Measurements from ENCODE around the gene IL37.

Gene IL37

DNA sequence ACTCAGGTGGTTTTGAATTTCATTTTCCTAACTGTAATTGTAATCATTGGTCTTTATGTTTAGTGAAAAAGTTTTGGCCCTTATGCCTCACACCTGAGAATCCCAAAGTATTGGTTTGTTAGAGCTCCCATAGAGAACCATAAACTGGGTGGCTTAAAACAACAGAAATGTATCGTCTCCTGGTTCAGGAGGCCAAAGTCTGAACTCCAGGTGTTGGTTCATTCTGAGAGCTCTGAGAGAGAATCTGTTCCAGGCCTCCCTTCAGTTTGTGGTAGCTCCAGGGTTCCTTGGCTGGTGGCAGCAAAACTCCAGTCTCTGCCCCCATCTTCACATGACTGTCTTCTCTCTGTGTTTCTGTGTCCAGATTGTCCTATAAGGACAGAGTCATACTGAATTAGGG is 11.0 kb downstream of the IL37 start:
- Histone ChIP-seq H3K27me3 (ENCODE audit: control insufficient read depth, low read length) (peaks cover 2% of the 10 kb centered on the region; the same call in 1 of the 2 replicates), H3K27ac (ENCODE audit: low read depth, low read length) (no peak overlapping the region), H3K9me3 (ENCODE audit: control insufficient read depth, insufficient read depth, low read length) (no peaks in the 10 kb centered on the region), H4K20me1 (ENCODE audit: control insufficient read depth, insufficient read depth, low read depth, low read length) (no peaks in the 10 kb centered on the region), H3K9me2 (replicated peaks; ENCODE audit: control insufficient read depth, low read length) (no peaks in the 10 kb centered on the region), H3F3A (ENCODE audit: control insufficient read depth, insufficient read depth) (no peaks in the 10 kb centered on the region), H3K79me2 (ENCODE audit: control insufficient read depth, low read length) (no peaks in the 10 kb centered on the region), H3K4me1 (ENCODE audit: control insufficient read depth, low read length) (no peaks in the 10 kb centered on the region), H3K4me3 (ENCODE audit: low read length) (no peak overlapping the region), H3K4me2 (ENCODE audit: low read length) (no peak overlapping the region), H3K36me3 (ENCODE audit: control insufficient read depth, low read length) (no peaks in the 10 kb centered on the region)
- no peak for TF ChIP-seq EZH2phosphoT487 (IDR thresholded peaks at IDR 0.05; ENCODE audit: borderline replicate concordance, low read length)

DNA sequence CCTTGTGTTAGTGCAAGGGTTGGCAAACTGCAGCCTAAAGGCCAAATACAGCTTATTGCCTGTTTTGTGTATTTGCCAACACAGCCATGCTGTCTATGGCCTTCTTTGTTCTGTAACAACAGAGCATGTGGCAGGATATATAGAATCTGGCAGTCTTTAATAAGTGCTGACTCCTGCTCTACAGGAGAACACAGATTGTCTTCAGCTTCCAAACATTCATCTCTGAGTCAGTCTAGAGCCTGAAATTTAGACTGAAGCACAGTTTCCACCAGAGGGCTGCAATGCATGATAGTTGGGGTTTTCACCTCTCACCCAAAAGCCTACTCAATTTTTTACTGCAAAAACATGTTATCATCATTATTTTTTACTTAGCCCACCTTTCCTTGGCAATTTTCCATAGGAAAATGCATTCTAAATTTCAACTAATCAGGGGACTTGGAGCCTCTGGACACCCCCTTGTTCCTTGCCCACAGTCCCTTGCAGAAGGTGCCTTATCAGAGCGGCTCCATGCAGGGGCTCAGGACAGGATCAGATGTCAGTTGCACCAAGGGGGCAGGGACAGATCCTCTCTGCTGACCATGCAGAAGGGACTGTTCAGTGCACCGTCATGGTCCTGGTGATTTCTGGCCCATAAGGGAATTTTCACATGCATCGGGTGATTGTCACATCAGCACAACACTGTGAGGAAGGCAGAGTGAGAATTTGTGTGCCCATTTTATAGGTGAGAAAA is 12.4 kb downstream of the IL37 start:
- Histone ChIP-seq H3K9me2 (replicated peaks; ENCODE audit: control insufficient read depth, low read length) (no peaks in the 10 kb centered on the region), H3K27ac (ENCODE audit: low read depth, low read length) (no peak overlapping the region), H3K4me1 (ENCODE audit: control insufficient read depth, low read length) (no peaks in the 10 kb centered on the region), H3F3A (ENCODE audit: control insufficient read depth, insufficient read depth) (no peaks in the 10 kb centered on the region), H3K79me2 (ENCODE audit: control insufficient read depth, low read length) (no peaks in the 10 kb centered on the region), H3K4me3 (ENCODE audit: low read length) (no peak overlapping the region), H4K20me1 (ENCODE audit: control insufficient read depth, insufficient read depth, low read depth, low read length) (no peaks in the 10 kb centered on the region), H3K27me3 (ENCODE audit: control insufficient read depth, low read length) (peaks cover 2% of the 10 kb centered on the region; the same call in 1 of the 2 replicates), H3K4me2 (ENCODE audit: low read length) (no peak overlapping the region), H3K9me3 (ENCODE audit: control insufficient read depth, insufficient read depth, low read length) (no peaks in the 10 kb centered on the region), H3K36me3 (ENCODE audit: control insufficient read depth, low read length) (no peaks in the 10 kb centered on the region)
- no peak for TF ChIP-seq EZH2phosphoT487 (IDR thresholded peaks at IDR 0.05; ENCODE audit: borderline replicate concordance, low read length)
- TF ChIP-seq, protein P1, sequence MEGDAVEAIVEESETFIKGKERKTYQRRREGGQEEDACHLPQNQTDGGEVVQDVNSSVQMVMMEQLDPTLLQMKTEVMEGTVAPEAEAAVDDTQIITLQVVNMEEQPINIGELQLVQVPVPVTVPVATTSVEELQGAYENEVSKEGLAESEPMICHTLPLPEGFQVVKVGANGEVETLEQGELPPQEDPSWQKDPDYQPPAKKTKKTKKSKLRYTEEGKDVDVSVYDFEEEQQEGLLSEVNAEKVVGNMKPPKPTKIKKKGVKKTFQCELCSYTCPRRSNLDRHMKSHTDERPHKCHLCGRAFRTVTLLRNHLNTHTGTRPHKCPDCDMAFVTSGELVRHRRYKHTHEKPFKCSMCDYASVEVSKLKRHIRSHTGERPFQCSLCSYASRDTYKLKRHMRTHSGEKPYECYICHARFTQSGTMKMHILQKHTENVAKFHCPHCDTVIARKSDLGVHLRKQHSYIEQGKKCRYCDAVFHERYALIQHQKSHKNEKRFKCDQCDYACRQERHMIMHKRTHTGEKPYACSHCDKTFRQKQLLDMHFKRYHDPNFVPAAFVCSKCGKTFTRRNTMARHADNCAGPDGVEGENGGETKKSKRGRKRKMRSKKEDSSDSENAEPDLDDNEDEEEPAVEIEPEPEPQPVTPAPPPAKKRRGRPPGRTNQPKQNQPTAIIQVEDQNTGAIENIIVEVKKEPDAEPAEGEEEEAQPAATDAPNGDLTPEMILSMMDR (IDR thresholded peaks at IDR 0.05; ENCODE audit: low read depth, low read length, poor library complexity, severe bottlenecking), result no peak

DNA sequence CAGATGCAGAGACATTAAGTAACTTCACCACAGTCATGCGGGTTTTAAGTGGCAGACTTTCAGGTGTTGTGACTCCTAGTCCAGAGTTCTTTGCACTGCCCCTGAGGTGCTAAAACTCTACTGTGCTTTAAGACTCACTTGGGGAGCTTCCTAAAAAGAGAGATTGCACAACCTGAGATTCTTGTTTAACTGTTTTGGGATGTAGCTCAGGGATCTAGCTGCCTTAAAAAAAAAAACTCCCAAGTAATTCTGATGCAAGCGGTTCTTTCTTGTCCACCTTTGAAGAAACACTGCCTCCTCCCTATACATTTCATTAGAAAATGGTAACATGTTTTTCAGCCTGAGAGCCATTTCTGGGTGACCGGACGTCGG is 13.0 kb downstream of the IL37 start:
- Histone ChIP-seq H3K9me3 (ENCODE audit: control insufficient read depth, insufficient read depth, low read length) (no peaks in the 10 kb centered on the region), H3K4me1 (ENCODE audit: control insufficient read depth, low read length) (no peaks in the 10 kb centered on the region), H3K27ac (ENCODE audit: low read depth, low read length) (no peak overlapping the region), H3K4me2 (ENCODE audit: low read length) (no peak overlapping the region), H3K79me2 (ENCODE audit: control insufficient read depth, low read length) (no peaks in the 10 kb centered on the region), H3K9me2 (replicated peaks; ENCODE audit: control insufficient read depth, low read length) (no peaks in the 10 kb centered on the region), H3K27me3 (ENCODE audit: control insufficient read depth, low read length) (peaks cover 2% of the 10 kb centered on the region; the same call in 1 of the 2 replicates), H3F3A (ENCODE audit: control insufficient read depth, insufficient read depth) (no peaks in the 10 kb centered on the region), H3K4me3 (ENCODE audit: low read length) (no peak overlapping the region), H3K36me3 (ENCODE audit: control insufficient read depth, low read length) (no peaks in the 10 kb centered on the region), H4K20me1 (ENCODE audit: control insufficient read depth, insufficient read depth, low read depth, low read length) (no peaks in the 10 kb centered on the region)
- no peak for TF ChIP-seq EZH2phosphoT487 (IDR thresholded peaks at IDR 0.05; ENCODE audit: borderline replicate concordance, low read length)
- TF ChIP-seq, protein P1 (IDR thresholded peaks at IDR 0.05; ENCODE audit: low read depth, low read length, poor library complexity, severe bottlenecking), result no peak

DNA sequence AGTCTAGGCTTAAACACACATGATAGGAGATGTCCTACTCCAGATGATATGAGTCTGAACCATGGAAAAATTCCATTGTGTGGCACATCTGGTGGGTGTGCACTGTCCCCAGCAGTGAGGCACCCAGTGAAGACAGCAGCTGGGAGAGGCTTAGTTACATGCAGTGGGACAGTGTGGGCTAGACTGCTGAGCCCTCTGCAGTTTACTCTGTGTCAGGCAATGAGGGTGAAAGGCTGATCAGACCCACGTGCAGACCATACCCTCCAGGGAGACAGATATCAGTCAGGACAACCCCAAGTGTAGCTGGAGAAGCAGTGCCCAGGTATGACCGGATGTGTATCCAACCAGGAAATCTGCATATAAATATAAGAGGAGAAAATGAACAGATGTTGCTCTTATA is 13.4 kb downstream of the IL37 start:
- TF ChIP-seq, protein P1 (IDR thresholded peaks at IDR 0.05; ENCODE audit: low read depth, low read length, poor library complexity, severe bottlenecking), result no peak
- no peak for TF ChIP-seq EZH2phosphoT487 (IDR thresholded peaks at IDR 0.05; ENCODE audit: borderline replicate concordance, low read length)
- no peak overlapping the region for H3K4me2 ChIP-seq (ENCODE audit: low read length)
- H3K27me3 ChIP-seq (ENCODE audit: control insufficient read depth, low read length), result peaks cover 2% of the 10 kb centered on the region; the same call in 1 of the 2 replicates
- H3K27ac ChIP-seq (ENCODE audit: low read depth, low read length), result no peak overlapping the region
- no peak overlapping the region for H3K4me3 ChIP-seq (ENCODE audit: low read length)
- H3K79me2 ChIP-seq (ENCODE audit: control insufficient read depth, low read length), result no peaks in the 10 kb centered on the region
- no peaks in the 10 kb centered on the region for H3K4me1 ChIP-seq (ENCODE audit: control insufficient read depth, low read length)
- no peaks in the 10 kb centered on the region for H3F3A ChIP-seq (ENCODE audit: control insufficient read depth, insufficient read depth)
- H3K36me3 ChIP-seq (ENCODE audit: control insufficient read depth, low read length), result no peaks in the 10 kb centered on the region
- no peaks in the 10 kb centered on the region for H4K20me1 ChIP-seq (ENCODE audit: control insufficient read depth, insufficient read depth, low read depth, low read length)
- H3K9me3 ChIP-seq (ENCODE audit: control insufficient read depth, insufficient read depth, low read length), result no peaks in the 10 kb centered on the region
- no peaks in the 10 kb centered on the region for H3K9me2 ChIP-seq (replicated peaks; ENCODE audit: control insufficient read depth, low read length)
